GM21723 (cell line): Measurements from ENCODE around the gene CCL17.
"Not testable (repeated sequence)": the region's sequence is repeated elsewhere in the genome, so short reads cannot be mapped to it uniquely, and the experiment has no call there.

Experiments
- ATAC-seq: cut with Tn5 transposase; IDR thresholded peaks from one replicate; pipeline ENCODE4 v1.9.1; 2021; ENCODE audit warnings: mild to moderate bottlenecking, moderate library complexity; ENCODE audit not compliant: unreplicated experiment

The CCL17 gene

DNA sequence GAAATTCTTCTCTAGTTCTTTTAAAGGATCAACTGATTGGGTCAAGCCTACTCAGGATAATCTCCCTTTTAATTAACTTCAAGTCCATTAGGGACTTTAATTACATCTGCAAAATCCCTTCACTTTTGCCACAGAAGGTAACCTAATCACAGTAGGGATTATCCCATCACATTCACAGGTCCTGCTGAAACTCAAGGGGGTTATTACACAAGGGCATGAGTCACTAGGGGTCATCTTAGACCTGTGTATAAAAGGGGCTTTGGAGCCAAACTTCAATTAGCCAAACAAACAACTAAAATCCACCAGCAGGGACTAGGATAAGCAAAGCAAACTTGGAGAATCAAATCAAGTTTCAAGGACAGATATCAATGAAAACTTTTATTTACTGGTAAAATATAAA, 23.3 kb downstream of the CCL17 start:
- ATAC-seq: no peak

DNA sequence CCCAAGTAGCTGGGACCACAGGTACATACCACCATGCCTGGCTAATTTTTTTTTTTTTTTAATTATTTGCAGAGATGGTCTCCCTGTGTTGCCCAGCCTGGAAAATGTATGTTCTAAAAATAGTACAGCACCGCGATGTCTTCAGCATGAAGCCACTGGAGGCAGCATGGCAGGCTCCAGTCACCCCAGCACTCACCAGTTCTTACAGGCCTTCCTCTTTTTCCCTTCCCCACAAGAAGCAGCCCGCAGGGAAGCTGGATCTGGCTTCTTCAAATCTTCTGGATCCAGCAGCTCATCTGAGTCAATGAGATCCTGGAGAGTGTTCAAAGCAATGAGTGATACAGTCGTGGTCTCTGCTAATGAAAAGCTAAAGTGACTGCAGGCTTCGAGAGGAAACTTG, 26.4 kb downstream of the CCL17 start:
- no peak for ATAC-seq

DNA sequence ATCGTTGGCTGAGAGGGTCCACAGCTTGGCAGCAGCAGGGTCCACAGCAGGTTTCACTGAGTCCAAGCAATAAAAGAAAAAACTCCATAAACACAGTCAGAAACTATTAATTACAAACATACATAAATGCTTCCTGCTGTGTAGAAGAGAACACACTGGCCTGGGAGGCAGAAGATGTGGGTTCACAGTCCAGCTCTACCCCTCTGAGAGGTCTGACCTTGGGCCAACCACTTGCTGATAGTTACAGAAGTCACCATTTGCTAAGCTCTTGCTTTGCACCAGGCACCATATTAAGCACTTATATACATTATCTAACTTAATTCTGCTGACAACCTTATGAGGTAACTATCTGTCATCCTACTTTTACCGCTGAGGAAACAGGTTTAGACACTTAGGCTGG, 27.9 kb downstream of the CCL17 start:
- no peak for ATAC-seq

DNA sequence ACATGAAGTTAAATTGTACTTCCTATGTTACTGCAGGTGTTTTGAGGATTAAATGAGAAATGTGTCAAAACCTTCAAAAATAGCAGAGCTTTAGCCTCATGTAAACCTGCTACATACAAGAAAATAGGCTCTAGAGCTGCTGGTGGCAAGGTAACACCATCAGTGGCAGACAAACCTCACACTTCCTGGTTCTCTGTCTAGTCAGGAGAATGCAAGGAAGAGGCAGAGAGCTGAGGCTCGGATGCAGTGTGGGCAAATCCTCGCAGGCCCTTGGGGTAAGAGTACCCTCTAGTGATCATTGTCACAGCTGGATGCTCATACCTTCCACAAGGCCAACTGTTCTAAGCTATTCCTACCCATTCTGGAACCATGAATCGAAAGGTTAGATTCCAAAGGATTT, 28.4 kb downstream of the CCL17 start:
- no peak for ATAC-seq

DNA sequence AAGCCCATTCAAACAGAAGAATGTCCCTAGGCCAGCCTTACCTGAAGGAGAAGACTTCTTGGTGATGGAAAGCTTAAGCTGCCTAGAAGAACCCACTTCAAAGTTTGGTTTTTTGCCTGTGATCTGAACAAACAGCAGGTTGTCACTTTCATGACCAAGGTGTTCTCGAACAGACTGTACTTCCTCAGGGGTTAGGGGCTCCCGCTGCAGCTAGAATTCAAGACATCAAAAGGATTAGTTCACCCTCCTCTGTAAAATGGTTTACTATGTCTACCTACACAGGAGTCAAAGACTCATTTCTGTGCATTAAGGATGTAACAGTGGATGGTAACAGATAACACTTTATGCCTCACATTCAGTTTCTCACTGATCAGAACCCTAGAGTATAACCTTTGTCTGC, 29.4 kb downstream of the CCL17 start:
- ATAC-seq: no peak

DNA sequence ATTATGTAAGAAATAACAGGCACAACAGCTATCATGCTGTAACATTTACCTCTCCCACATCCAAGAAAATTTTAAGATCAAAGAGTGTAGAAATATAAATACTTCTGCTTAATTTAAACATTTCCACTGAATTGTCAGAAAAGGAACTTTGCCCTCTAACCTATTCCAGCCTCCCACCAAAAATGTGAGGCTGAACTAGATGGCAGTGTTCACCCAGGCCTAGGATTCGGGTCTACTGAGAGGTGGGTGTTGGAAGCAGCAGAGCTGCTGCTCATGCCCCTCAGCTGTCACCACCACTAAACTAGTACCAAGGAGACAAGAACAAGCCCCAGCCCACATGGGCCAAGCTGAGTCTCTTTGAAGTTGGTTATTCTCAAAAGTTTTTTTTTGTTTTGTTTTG, 31.3 kb downstream of the CCL17 start:
- no peak for ATAC-seq

DNA sequence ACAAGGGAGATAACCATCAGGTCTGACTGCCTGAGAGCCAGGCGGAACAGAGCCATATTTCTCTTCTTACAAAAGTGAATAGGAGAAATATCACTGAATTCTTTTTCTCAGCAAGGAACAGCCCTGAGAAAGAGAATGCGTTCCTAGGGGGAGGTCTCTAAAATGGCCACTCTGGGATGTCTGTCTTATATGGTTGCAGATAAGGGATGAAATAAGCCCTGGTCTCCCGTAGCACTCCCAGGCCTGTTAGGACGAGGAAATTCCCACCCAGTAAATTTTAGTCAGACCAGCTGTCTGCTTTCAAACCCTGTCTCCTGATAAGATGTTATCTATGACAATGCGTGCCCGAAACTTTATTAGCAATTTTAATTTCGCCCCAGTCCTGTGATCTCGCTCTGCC, 35.4 kb downstream of the CCL17 start:
- ATAC-seq: not testable (repeated sequence)

DNA sequence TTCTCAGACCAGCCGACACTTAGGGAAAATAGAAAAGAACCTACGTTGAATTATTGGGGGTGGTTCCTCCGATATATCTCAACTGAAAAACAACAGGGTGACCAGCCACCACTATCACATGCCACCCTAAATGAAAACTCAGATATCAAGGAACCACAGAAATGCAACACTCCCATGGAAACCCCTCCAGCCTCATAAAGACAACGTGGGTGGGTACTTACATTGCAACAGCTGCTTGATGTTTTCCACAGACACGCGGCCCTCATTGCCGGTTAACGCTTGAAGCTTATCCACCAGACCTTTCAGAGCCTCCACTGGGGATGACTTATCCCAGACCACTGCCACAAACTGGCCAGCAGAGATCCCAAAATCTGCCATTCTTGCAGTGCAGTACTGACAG, 36.0 kb downstream of the CCL17 start:
- ATAC-seq: not testable (repeated sequence)

DNA sequence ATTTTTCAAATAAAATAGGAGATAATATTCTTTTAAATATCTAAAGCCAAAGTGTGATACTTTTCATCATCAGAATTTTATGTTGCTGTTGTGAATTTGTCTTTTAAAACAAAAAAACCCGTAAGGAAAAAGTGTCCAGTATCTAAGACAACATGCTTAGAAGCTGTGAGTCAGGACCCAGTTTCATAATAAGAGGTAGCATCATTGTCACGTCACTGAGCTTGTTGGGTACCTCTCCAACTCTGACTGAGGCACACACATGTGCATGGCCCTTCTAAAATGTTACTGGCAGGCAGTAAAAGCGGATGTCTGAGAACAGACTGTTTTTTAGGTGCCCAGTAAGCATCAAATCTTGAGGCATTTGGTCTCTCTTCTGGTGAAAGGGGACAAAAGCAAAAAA, 40.1 kb downstream of the CCL17 start:
- no peak for ATAC-seq

DNA sequence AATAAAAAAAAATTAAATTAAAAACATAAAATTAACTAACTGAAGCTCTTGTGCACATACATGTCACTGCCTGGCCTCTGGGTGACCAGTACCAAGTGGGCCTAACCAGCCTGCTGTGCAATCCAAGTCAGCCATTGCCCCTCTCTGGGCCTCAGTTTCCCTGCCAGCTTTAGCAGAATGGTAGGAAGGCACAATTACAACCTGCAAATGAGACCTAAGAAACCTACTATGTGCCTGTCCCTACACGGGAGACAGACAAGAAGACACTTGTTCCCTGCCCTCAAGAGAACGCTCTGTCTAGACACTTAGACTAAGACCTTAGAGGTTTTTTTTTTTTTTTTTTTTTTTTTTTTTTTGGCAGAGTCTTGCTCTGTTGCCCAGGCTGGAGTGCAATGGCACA, 40.9 kb downstream of the CCL17 start:
- no peak for ATAC-seq

DNA sequence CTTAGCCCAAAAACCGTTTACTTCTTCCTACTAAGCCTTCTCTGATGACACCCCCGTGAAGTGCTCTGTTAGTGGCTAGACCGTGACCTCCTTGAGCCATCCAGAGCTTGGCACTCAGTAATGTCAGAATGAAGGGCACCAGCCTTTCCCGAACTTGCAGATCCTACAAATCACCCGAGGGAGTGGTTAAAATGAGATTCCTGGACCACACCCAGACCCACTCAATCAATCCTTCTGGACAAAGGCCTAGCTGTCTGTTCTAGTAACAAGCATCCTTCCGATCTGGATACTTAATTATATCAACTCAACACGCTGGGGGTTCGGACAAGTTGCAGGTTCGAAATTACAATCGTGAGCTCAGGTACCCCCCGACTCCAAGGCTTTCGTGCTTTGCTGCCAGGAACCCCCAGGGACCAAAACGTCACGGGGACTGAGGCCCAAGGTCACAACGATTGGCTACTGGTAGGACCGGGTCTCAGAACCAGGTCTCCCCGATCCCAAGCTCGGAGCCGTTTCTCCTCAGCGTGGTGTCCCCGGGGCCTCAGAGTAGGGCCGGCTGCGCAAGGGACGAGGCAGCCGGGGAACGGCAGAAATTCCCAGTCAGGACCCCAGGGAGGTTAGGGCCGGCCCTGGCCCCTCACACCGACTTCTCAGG, 42.1 kb downstream of the CCL17 start:
- ATAC-seq: peak; percentile 32

DNA sequence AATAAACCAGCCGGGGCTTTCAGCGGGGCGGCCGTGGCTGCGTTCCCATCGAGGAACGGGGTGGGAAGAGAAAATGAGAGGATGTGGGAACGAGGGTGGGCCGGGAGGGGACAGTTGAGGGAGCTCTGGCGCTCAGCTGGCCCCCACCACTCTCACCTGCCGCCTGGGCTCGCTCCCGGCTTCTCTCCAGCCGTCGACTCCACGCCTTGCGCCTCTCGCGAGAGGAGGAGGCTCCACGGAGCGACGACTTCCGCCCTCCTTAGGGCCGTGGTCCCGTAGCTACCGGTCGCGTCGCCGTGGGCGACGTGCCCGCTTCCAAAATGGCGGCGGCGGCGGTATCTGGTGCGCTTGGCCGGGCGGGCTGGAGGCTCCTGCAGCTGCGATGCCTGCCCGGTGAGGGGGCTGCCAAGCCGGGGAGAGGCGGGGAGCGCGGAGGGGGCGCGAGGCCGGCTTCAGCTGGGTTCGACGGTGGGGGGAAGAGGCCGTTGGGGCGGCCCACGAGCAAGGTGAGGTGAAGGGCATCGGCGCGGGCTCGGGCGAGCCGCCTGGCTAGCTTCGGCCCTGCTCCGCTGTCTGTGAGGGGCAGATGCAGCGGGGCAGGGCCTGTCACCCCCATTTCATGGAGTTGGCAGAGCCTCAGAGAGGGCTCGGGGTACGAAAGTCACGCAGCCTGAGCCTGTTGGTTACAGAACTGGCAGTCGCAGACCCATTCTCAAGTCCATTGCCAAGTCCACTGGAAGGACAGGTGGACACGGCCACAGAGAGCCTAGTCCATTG, 42.8 kb downstream of the CCL17 start, which contains the start of the genes CIAPIN1 and COQ9:
TSS of gene CIAPIN1 (minus strand) at position 200 of the 777 bp plus-strand sequence. CDS start 6,457 bp downstream, outside the sequence.
TSS of gene COQ9 (plus strand) at position 294 of the 777 bp plus-strand sequence. CDS start at position 321, 27 bp downstream.
- ATAC-seq: peak; percentile 97

DNA sequence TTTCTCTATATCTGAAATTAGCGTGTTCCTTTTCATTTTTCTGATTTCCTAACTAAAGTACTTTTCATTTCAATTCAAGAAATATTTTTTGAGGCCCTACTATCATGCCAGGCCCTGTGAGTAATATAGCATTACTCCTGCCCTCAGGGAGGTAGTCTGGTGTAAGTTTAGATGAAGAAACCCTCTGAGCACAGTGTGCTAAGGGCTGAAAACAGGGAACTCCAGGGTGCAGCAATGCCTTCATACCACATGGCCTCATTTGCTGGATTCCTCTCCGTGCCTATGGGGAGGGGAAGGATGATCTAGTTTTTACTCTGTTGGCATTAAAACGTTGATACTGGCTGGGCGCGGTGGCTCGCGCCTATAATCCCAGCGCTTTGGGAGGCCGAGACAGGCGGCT, 47.5 kb downstream of the CCL17 start:
- ATAC-seq: no peak

DNA sequence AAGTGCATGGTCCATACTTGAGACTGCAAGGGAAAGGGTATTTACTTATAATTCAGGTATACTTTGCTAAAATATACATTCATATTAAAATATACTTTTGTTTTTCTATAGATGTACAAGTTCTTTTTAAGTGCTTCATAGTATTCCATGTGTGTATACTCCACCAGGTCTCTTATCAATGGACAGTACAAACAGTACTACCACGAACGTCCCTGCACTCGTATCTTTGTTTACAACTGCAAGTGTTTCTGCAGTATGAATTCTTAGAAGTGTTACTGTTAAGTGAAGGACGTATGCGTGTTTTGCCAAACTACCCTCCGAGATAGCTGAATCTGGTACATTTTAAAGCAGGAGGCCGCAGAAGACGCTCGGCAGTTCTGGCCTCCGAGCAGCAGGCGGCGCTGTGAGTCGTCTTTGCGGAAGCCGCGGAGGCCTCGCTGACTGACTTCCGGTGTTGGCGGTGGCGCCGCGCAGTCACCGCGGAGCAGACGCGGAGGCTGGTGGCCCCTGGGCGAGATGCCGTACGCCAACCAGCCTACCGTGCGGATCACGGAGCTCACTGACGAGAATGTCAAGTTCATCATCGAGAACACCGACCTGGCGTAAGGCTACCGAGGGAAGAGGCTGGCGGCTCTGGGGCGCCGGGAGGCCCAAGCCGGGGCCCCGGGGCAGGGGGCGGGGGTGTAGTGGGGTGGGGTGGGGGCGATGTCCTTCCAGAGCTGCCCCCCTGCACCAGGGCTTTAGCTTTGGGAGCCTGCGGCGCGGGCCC, 57.8 kb downstream of the CCL17 start, which contains the start of gene POLR2C:
TSS of gene POLR2C (plus strand) at position 471 of the 769 bp plus-strand sequence. CDS start at position 517, 46 bp downstream.
- peak; percentile 93 for ATAC-seq

DNA sequence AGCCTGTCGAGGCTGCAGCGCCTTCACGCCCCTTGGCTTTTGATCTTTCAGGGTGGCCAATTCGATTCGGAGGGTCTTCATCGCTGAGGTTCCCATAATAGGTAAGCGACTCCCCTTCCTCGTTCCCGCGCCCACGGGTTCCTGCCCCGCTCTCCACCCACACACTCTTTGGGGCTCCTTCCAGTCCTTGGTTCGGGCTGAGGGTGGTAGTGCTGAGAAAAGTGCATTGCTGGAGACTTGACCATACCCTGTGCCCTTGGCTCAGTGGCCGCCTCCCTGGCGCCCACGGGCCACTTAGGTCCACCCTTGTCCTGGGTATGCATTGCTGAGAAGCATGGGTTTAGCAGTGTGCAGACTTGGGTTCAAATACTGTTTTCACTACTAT, 58.4 kb downstream of the CCL17 start:
- peak; percentile 7 for ATAC-seq

DNA sequence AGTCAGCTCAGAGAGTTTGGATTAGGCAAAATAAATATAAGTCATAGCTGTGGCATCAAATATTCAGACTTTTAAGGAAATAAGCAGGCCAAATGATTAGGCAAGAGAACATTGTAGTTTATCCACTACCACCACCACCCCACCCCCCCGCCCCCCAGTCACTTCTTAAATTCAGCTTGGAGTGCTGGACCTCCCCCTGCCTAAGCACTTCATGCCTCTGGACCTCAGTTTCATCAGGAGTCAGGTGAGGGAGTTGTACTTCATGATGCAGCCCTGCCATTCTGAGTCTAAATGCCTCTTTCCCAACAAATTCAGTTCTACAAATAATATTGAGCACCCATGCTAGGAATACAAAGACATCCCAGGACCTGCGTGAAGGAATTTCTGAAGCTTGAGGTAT, 60.0 kb downstream of the CCL17 start:
- no peak for ATAC-seq
